ENCODE measurements around the gene CHST7.

Gene CHST7

GRCh38 chrX:46610070-46610658 lies 36.6 kb downstream of the CHST7 start:
- DNase-seq (ENCODE audit: low read depth) = no peak

DNA sequence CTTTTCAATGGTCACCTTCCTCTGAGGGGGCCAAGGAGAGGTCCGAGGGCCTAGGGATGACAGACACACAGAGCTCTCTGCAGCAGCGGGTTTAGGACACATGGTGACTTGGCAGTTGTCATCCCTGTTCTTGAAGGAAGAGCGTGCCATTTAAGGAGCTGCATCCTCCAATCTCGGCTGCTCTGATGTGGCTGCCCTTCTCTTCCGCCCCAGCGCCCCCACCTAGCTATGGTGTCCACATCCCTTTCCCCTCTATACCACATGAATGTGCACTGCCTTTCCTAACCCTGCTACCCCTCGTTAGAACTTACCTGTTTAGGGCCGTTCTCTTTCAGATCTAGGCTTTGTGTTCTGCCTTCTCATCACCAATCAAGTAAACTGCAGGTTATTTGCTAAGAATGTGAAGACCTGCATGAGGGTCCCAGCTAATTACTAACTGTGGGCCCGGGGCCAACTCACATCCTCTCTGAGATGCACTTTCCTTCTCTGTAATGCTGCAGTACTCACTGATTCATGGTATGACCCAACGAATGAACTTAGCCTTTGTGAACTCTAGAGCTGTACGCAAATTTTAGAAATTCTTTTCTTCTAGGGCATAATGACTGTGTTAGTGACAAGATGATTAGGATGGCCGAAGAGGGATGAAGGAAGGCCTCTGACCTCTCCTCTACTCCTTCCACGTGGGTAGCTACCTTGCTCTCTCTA lies 38.2 kb downstream of the CHST7 start:
- DNase-seq (ENCODE audit: low read depth) = peak; percentile 6

- DNase-seq (ENCODE audit: low read depth) = no peak
Measured at GRCh38 chrX:46617906-46618305, 44.3 kb downstream of the CHST7 start.

- no peak for DNase-seq (ENCODE audit: low read depth)
Measured at GRCh38 chrX:46618947-46619346, 45.4 kb downstream of the CHST7 start.

DNA sequence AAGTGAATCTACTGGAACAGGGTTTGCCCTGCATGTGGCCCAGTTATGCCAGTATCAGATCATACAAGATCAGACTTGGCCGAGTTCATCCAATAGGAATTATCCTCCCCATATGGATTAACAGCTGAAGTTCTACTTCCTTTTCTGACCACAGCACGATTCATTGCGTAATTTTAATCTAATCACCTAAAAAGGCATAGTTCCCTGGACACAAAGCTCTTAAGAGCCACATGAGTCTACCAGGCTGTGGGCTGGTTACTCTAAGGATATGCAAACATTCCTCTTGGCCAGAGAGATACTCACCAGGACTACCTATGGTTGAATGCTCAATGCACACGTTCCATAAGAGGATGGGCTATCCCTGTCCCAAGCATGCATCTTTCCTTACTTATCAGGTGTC lies 46.9 kb downstream of the CHST7 start:
- no peak for DNase-seq (ENCODE audit: low read depth)

DNA sequence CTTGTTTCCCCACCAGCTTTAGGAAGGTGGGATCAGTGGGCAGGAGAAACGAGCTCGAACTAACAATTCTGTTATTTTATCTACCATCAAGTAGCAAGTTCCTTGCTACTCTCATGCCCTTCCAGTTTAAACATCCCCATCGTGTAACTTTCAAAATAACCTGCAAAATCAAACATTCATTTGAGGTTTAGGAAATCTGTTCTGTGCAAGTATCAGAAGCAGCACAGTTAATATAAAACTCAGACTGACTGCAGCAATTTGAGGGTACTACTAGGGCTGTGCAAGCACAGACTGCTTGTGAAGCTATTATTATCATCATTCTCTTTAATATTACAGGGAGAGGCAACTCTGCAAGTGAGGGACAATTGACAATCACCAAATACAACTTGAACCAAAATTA lies 48.0 kb downstream of the CHST7 start:
- no peak for DNase-seq (ENCODE audit: low read depth)

GRCh38 chrX:46624090-46624786 lies 50.7 kb downstream of the CHST7 start:
- no peak for DNase-seq (ENCODE audit: low read depth)

- no peak for DNase-seq (ENCODE audit: low read depth)
Measured at GRCh38 chrX:46626566-46626965, 53.0 kb downstream of the CHST7 start.

DNA sequence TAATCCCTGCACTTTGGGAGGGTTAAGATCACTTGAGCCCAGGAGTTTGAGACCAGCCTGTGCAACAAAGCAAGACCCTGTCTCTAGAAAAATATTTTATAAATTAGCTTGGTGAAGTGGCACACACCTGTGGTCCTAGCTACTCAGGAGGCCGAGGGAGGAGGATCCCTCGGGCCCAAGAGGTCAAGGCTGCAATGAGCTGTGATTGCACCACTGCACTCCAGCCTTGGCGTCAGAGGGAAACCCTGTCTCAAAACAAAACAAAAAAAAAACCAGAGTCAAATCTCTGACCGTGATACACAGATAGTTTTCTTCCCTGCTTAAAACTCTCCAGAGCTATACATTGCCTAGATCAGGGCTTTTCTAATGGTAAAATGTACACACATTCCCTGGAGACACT lies 53.5 kb downstream of the CHST7 start:
- DNase-seq (ENCODE audit: low read depth) = no peak

- no peak for DNase-seq (ENCODE audit: low read depth)
Measured at GRCh38 chrX:46627711-46628419, 54.3 kb downstream of the CHST7 start.

DNA sequence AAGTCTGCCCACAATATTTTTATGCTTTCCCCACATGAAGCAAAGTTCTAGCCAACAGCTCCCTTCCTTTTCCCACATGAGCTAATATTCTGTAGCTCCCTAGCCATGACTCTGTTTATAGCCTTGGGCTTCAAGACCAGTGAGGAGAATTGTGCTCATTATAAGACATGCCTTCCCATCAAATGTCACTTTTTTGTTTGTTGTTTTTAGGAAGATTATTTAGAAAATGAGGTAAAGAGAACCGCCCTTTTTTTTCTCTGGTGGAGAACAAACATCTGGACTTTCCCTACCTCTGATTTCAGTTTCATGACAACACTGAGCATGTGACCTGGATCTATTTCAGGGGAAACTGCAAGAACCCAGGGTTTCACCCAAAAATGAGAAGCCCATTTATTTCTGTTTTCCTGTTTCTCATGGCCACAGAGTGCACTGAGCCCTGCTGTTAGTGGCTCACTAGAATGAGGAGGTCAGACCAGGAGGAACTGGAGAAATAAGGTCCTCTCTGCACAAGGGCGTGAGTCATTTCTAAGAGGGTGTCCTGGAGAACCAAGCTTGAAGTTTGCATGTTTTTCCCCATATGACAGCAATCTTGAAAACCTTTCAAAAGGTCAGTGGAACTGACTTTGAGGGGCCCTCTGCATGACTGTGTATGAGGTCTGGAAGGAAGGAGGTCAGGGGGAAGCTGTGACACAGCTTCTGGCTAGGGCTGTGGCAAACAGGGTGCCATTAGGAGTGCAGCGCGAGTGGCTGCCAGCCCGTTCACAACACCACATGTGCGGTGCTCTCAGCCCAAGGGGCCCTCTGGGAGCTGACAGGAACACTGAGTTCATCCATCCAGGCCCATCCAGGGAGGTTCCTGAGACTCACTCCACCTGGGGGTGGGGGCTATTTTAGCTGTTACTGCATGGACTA lies 55.2 kb downstream of the CHST7 start:
- DNase-seq (ENCODE audit: low read depth) = no peak

DNA sequence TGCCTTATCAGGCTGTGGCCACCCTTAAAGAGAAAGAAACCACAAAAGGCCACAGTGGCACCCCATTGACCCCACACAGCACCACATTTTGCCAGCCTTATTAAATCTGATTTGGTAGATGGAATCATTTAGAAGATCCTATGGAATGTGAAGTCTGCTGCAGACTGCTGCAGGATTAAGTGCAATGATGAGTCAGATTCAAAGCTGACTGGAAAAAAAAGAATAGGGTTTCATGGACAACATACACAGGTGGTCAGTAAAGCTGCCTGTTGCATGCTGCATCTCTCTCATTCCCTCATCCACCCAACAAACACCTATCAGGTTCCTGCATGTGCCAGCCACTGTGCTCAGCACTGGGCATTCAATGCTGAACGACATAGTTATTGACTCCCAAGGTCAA lies 56.6 kb downstream of the CHST7 start:
- DNase-seq (ENCODE audit: low read depth) = no peak

DNA sequence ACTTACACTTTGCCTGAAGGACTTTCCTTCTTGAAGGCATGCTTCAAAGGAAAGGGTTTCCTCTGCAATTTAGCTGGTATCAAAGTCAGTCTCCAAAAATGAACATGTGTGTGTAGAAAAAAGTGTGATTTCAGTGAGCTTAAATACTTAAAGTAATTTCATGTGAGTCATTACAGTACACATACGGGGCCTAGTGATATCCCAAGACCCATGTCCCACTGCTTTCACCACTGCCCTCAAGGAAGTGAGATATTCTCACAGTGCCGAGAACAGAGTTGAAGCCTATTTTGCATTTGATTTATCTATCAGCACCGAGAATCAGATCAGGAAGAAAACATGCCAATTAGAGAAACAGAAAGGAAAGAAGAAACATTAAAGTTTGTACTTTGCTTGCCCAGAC lies 61.0 kb downstream of the CHST7 start:
- no peak for DNase-seq (ENCODE audit: low read depth)

- DNase-seq (ENCODE audit: low read depth) = no peak
Measured at GRCh38 chrX:46635186-46635585, 61.6 kb downstream of the CHST7 start.

- no peak for DNase-seq (ENCODE audit: low read depth)
Measured at GRCh38 chrX:46636223-46636622, 62.7 kb downstream of the CHST7 start.

GRCh38 chrX:46637938-46638337 lies 64.4 kb downstream of the CHST7 start:
- DNase-seq (ENCODE audit: low read depth) = no peak

DNA sequence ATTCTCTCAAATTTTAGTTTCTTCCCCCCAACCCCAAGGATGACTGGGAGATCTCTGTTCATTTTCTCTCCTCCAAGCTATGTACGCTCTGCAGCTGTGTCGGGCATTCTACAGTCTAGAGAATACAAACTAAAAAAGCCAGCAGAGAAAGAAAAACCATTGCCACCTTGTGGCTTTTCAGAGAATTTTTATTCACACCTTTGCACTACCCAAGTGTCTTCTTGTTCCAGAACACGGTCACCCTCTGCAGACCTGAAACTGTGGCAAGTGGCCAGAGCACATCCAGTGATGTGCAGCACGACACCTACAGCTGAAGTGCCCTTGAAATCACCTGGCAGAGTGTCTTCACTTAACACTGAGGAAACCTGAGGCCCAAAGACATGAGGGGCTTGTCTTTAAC lies 68.6 kb downstream of the CHST7 start:
- DNase-seq (ENCODE audit: low read depth) = no peak

- DNase-seq (ENCODE audit: low read depth) = no peak
Measured at GRCh38 chrX:46643636-46644035, 70.1 kb downstream of the CHST7 start.

DNA sequence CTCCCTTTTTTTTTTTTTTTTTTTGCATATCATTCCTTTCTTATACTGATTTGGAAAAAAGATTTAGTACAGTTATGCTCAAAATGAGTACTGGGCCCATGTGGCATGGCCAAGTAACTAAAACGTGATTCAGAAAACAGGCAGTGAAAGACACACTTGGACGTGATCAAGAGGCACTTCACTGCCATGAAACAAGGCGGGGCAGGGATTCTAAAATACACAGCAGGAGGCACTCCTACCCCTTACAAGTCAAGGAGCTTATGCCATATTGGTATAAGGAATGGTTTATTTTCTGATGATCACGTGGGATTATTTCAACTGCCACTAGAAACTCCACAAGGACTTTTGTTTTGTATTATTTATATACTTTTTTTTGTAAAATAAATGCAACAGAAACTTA lies 72.0 kb downstream of the CHST7 start:
- DNase-seq (ENCODE audit: low read depth) = no peak

DNA sequence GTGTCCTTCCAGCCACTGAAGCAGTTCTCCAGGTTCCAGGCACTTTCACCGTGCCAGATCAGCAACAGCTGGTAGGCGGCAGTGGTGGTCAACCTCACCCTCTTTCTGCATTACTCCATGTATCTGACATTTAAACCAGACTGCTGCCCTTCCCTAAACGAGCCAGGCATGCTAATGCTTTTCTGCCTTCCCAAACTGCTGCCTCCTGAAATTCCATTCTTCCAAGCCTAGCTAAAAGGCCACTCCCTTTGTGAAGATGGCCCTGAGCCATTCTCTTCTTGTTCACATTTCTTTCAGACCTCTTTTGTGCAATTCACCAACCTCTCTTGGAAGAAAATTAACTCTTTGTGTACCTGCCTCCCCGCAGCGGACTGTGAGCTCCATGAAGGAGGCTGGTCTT lies 73.7 kb downstream of the CHST7 start:
- DNase-seq (ENCODE audit: low read depth) = no peak
